ENCODE data around the gene SEMA4D. TPM values are rescaled to one million over a fixed set of nuclear protein-coding genes. Genes with fewer than 3 reads are reported as not detected.

SEMA4D gene
- total RNA-seq, 4 donors from 2014 or later, result 1.5 to 27.8 (median 11.6) TPM

DNA sequence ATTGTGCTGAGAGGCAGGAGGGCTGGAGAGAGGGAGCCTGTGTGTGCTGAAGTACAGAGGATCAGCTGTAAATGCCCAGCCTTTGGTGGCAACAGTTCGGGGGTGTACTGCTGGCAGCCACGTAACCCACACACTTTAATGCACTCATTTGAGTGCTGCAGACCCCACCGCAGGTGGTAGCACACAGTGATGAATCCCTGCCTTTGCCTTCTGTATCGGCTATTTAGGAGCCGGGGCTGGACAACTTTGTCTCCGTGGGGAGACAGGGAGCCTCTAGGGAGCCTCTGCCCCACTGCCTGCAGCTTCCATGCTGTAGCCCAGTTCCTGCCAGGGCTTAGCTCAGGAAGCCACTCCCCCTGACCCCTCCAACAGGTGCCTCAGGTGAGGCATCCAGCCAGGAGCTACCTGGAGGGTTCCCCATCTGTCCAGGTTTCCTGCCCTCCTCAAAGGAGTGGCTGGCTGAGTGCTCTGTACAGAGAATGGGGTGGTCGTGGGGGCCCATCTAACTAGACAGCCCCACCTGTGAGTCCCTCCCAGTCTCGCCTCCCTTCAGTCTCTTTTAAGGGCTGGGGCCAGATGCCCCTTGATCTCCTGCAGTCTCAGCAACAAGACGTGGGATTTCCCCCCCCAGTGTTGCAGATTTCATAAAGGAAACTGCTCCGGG, 135.1 kb downstream of the SEMA4D start:
- DNase-seq, result peak in 1 of 2 donors; percentile 13
- Histone ChIP-seq H3K27me3 (no peaks in the 10 kb centered on the region), H3K4me1 (no peaks in the 10 kb centered on the region), H3K9me3 (no peaks in the 10 kb centered on the region), H3K36me3 (no peaks in the 10 kb centered on the region), H3K27ac (no peak overlapping the region), H3K4me3 (no peak overlapping the region)
- TF ChIP-seq, protein P1, sequence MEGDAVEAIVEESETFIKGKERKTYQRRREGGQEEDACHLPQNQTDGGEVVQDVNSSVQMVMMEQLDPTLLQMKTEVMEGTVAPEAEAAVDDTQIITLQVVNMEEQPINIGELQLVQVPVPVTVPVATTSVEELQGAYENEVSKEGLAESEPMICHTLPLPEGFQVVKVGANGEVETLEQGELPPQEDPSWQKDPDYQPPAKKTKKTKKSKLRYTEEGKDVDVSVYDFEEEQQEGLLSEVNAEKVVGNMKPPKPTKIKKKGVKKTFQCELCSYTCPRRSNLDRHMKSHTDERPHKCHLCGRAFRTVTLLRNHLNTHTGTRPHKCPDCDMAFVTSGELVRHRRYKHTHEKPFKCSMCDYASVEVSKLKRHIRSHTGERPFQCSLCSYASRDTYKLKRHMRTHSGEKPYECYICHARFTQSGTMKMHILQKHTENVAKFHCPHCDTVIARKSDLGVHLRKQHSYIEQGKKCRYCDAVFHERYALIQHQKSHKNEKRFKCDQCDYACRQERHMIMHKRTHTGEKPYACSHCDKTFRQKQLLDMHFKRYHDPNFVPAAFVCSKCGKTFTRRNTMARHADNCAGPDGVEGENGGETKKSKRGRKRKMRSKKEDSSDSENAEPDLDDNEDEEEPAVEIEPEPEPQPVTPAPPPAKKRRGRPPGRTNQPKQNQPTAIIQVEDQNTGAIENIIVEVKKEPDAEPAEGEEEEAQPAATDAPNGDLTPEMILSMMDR (IDR thresholded peaks at IDR 0.05), result no peak
- intact Hi-C loops (cut with DNase I; ENCODE audit: low total_unique reads), result no loop called here

DNA sequence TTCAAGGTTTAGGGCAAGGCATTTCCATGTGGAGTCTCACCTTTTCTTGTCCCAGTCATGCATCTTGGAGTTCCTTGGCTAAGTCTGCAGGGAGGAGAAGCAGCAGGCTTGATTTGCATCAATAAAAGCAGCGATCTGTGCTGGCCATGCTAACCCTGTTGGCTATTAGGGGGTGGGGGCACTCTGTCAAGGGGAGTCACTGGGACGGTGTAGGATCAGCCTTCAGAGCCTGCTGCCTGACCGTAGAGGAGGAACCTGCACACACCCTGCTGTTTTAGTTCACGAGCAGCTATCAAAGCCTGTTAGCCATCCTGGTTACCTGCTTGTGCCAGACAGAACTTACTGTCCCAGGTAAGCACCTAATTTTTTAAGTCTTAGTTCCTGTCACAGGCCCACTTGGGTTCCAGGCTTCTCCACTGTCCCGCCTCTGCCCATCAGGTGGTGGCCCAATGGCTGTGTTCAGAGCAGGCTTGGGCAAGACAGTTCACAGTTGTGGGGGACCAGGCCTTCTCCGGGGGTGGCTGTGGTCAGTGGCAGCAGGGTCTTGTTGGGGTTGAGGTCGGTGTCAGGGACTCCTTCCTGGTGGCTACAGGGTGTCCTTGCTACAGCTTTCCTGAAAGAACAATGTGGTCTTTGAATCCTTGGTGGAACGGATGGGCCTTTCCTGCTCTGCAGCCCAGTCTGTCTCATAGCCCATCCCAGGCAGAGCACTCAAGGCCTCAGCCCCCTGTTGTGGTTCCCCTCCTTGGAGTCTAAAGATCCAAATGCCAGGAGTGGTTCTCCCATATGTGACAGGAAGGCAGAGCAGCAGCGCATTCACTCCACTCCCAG, 135.9 kb downstream of the SEMA4D start:
- peak in 1 of 2 donors; percentile 9 for DNase-seq
- H3K4me1 ChIP-seq, result no peaks in the 10 kb centered on the region
- H3K4me3 ChIP-seq, result no peak overlapping the region
- no peaks in the 10 kb centered on the region for H3K27me3 ChIP-seq
- no peak overlapping the region for H3K27ac ChIP-seq
- intact Hi-C loops (cut with DNase I; ENCODE audit: low total_unique reads), result no loop called here
- no peaks in the 10 kb centered on the region for H3K9me3 ChIP-seq
- no peak for TF ChIP-seq POLR2A (IDR thresholded peaks at IDR 0.05)
- TF ChIP-seq, protein P1 (IDR thresholded peaks at IDR 0.05), result no peak
- H3K36me3 ChIP-seq, result no peaks in the 10 kb centered on the region

DNA sequence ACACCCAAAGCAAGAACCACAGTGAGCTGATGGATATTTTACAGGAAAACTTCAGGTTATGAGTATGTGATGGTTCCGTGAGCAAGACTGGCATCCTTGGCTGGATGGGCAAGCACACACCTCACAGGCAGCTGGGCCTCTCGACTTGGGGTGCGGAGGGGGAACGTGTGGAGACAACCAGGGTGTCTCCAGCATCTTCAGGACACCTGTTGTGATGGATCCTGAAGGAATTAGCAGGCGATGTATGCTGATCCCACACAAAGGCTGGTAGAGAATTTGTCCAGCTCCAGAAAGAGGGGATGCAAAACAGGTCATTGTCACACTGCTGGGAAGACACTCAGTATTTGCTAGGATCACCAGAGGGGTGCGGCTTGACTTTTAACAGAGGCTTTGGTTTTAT, 136.9 kb downstream of the SEMA4D start:
- Histone ChIP-seq H3K9me3 (no peaks in the 10 kb centered on the region), H3K36me3 (no peaks in the 10 kb centered on the region), H3K27me3 (no peaks in the 10 kb centered on the region), H3K4me3 (no peak overlapping the region), H3K27ac (no peak overlapping the region), H3K4me1 (no peaks in the 10 kb centered on the region)
- no peak for TF ChIP-seq POLR2A (IDR thresholded peaks at IDR 0.05)
- TF ChIP-seq, protein P1 (IDR thresholded peaks at IDR 0.05), result no peak
- no peak for DNase-seq
- intact Hi-C loops (cut with DNase I; ENCODE audit: low total_unique reads), result no loop called here

DNA sequence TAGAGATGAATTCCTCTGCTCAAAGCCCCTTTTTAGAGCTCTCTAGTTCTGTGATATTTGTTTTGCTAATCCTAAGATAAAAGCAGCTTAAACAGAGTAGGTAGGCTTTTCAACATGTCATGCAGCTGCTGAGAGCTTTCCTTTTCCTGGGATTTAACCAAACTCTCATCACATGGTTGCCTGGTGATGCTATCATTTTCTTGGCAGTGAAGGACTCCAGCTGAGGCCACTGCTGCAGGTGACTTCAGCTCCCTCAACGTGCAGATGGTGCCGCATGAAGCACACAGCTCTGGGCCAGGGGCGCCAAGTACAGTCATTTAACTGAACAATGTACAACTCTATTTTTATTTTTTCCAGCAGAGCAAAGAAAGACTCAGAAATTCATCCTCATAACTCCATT, 137.4 kb downstream of the SEMA4D start:
- intact Hi-C loops (cut with DNase I; ENCODE audit: low total_unique reads), result no loop called here
- Histone ChIP-seq H3K4me3 (no peak overlapping the region), H3K9me3 (no peaks in the 10 kb centered on the region), H3K4me1 (no peaks in the 10 kb centered on the region), H3K36me3 (no peaks in the 10 kb centered on the region), H3K27me3 (no peaks in the 10 kb centered on the region), H3K27ac (no peak overlapping the region)
- DNase-seq, result no peak
- TF ChIP-seq POLR2A (IDR thresholded peaks at IDR 0.05), result no peak
- TF ChIP-seq, protein P1 (IDR thresholded peaks at IDR 0.05), result no peak

DNA sequence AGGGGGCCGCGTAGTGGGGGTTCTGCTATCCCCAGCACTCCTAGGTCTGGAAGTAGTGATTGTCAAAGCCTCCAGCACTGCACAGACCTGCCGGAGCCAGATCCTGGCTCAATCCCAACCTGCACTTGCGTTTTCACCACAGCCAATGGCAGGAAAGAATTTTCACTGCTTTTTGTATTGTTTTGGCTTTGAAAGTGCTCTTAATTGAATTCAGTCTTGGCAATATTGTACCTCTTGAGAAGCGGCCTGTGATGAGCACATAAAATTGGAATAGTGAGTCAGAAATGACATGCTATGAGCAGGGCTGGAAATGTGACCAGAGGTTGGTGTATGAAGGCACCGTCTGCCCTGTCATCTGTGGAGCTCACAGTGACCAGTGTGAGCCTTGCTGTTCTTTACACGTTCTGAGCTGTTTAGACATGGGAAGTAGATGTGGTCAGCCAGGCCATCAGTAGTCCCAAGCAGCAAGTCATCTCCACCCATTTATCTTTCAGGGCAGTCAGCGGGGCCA, 138.1 kb downstream of the SEMA4D start:
- TF ChIP-seq, protein P1 (IDR thresholded peaks at IDR 0.05), result no peak
- TF ChIP-seq POLR2A (IDR thresholded peaks at IDR 0.05), result no peak
- H3K4me3 ChIP-seq, result no peak overlapping the region
- no peak for DNase-seq
- H3K27me3 ChIP-seq, result no peaks in the 10 kb centered on the region
- intact Hi-C loops (cut with DNase I; ENCODE audit: low total_unique reads), result no loop called here
- H3K36me3 ChIP-seq, result no peaks in the 10 kb centered on the region
- no peak overlapping the region for H3K27ac ChIP-seq
- no peaks in the 10 kb centered on the region for H3K9me3 ChIP-seq
- no peaks in the 10 kb centered on the region for H3K4me1 ChIP-seq

Data from uterus (tissue), 4 donors.